Renal cortex interstitium (tissue), 3 donors: ENCODE measurements around the gene MAP3K9. TPM values are rescaled to one million over a fixed set of nuclear protein-coding genes. Genes with fewer than 3 reads are reported as not detected.

ENCODE experiments used
- polyA plus RNA-seq, 3 donors: library from polyadenylated mRNA; unstranded; fragments of 120-200 nt; gene quantifications; one replicate each; pipeline ENCODE4 v1.2.1, GENCODE V29; 2013; ENCODE audit not compliant: insufficient read length in 3 of 3

MAP3K9 gene
- polyA plus RNA-seq, 3 donors = 3.9 to 4.8 (median 3.9) TPM

Other genes with a start within 250 kb of the MAP3K9 start
- 10 to 100 TPM; 38.2 to 40.4 (median 38.9) TPM for gene MED6, start 208.9 kb downstream of the MAP3K9 start, polyA plus RNA-seq
- 1 to 10 TPM; 3.8 to 4.3 (median 3.9) TPM for gene TTC9, start 167.6 kb downstream of the MAP3K9 start, polyA plus RNA-seq
- gene PCNX1, start 97.9 kb upstream of the MAP3K9 start, polyA plus RNA-seq = 10 to 100 TPM; 40.4 to 56.2 (median 51.4) TPM